Activated B cell treated with CpG ODN at 0.5 μM for 24 hours (primary cell): ENCODE results near the gene HOXB5. TPM values are rescaled to one million over a fixed set of nuclear protein-coding genes. Genes with fewer than 3 reads are reported as not detected.

Experiments used
- ATAC-seq: fragments of 200-7000 bp; cut with Tn5 transposase; one replicate; pipeline ENCODE4 v1.10.0; 2021; ENCODE audit warnings: low read depth, mild to moderate bottlenecking, moderate library complexity
- CTCF ChIA-PET: fragments of 350-600 bp; sonication (Branson Sonifier 250); formaldehyde crosslinking; loops from one replicate; lab custom pipeline; 2021; ENCODE audit warnings: antibody characterized with exemption; lab: Charles Lee
- POLR2A ChIA-PET: fragments of 350-600 bp; sonication (Branson Sonifier 250); formaldehyde crosslinking; loops from one replicate; lab custom pipeline; 2021; ENCODE audit warnings: antibody characterized with exemption; lab: Charles Lee
- DNase-seq: peaks from one replicate; pipeline ENCODE4 v3.0.0; 2022
- H3K27ac Mint-ChIP-seq: one replicate; pipeline ENCODE4 v1.8.0; 2020; ENCODE audit warnings: mixed read lengths
- H3K27me3 Mint-ChIP-seq: one replicate; pipeline ENCODE4 v1.8.0; 2021; ENCODE audit warnings: mixed read lengths
- H3K36me3 Mint-ChIP-seq: one replicate; pipeline ENCODE4 v1.8.0; 2021; ENCODE audit warnings: low read depth, mixed read lengths
- H3K4me1 Mint-ChIP-seq: one replicate; pipeline ENCODE4 v1.8.0; 2021; ENCODE audit warnings: mixed read lengths
- H3K4me3 Mint-ChIP-seq: one replicate; pipeline ENCODE4 v1.8.0; 2020; ENCODE audit warnings: mild to moderate bottlenecking, mixed read lengths
- H3K9me3 Mint-ChIP-seq: one replicate; pipeline ENCODE4 v1.8.0; 2020; ENCODE audit warnings: mixed read lengths
- CTCF ChIP-seq: fragments of 200-600 bp; IDR thresholded peaks from one replicate; pipeline ENCODE4 v1.8.0; 2022; ENCODE audit warnings: antibody characterized with exemption, mild to moderate bottlenecking
- intact Hi-C: fragments of 100-400 bp; cut with micrococcal nuclease; formaldehyde crosslinking; loops from one replicate; pipeline ENCODE4 v1.15.1; 2024
- total RNA-seq: library from RNA; stranded (reverse); gene quantifications from 2 replicates; pipeline ENCODE4 v1.2.3, GENCODE V29; 2022

Gene HOXB5
- total RNA-seq, 1 donor from 2014 or later, result not detected

GRCh38 chr17:48631693-48632578 lies 38.4 kb upstream of the HOXB5 start:
- H3K27ac Mint-ChIP-seq, result no peak overlapping the region

GRCh38 chr17:48630925-48631692 lies 37.5 kb upstream of the HOXB5 start:
- Mint-ChIP-seq H3K27me3 (peaks cover 78% of the 10 kb centered on the region), H3K9me3 (no peaks in the 10 kb centered on the region), H3K36me3 (no peaks in the 10 kb centered on the region), H3K4me1 (peaks cover 9% of the 10 kb centered on the region), H3K27ac (no peak overlapping the region), H3K4me3 (no peak overlapping the region)
- CTCF ChIA-PET, result interaction anchor here (1.6 kb wide), 1 partner anchor 13 kb away, joined by 6 read pairs; no protein-coding TSS in a partner anchor
- POLR2A ChIA-PET, result interaction anchor here (0.6 kb wide), 1 partner anchor 937 kb away, joined by 3 read pairs; the partner anchor contains the start of gene TBKBP1
- intact Hi-C loops, result no loop called here
- ATAC-seq (no peak), DNase-seq (no peak)
- TF ChIP-seq CTCF, result no peak

More at GRCh38 chr17:48631693-48632578, 38.4 kb upstream of the HOXB5 start:
- peaks cover 84% of the 10 kb centered on the region for H3K27me3 Mint-ChIP-seq
- POLR2A ChIA-PET, result interaction anchor here (0.6 kb wide), 1 partner anchor 1051 kb away, joined by 5 read pairs; no protein-coding TSS in a partner anchor
- TF ChIP-seq CTCF, result no peak
- intact Hi-C loops, result no loop called here
- no peak overlapping the region for H3K4me3 Mint-ChIP-seq
- peaks cover 4% of the 10 kb centered on the region for H3K4me1 Mint-ChIP-seq
- no peaks in the 10 kb centered on the region for H3K36me3 Mint-ChIP-seq
- DNase-seq, result peak; percentile 4
- CTCF ChIA-PET, result interaction anchor here (1.6 to 1.7 kb wide), 2 partner anchors 9 to 13 kb away, joined by 6 to 9 read pairs; no protein-coding TSS in a partner anchor
- ATAC-seq, result no peak
- no peaks in the 10 kb centered on the region for H3K9me3 Mint-ChIP-seq

- Mint-ChIP-seq H3K9me3 (no peaks in the 10 kb centered on the region), H3K36me3 (no peaks in the 10 kb centered on the region), H3K4me1 (peaks cover 15% of the 10 kb centered on the region), H3K27ac (no peak overlapping the region), H3K4me3 (no peak overlapping the region), H3K27me3 (peaks cover 73% of the 10 kb centered on the region)
- no peak for ATAC-seq
- TF ChIP-seq CTCF, result no peak
- CTCF ChIA-PET, result interaction anchor here (1.2 kb wide), 1 partner anchor 604 kb away, joined by 3 read pairs; no protein-coding TSS in a partner anchor
- intact Hi-C loops, result no loop called here
- POLR2A ChIA-PET, result interaction anchor here (0.5 kb wide), 1 partner anchor 98 kb away, joined by 4 read pairs; the partner anchor contains the start of gene HOXB13
- DNase-seq, result no peak
These were observed 36.7 kb upstream of the HOXB5 start for GRCh38 chr17:48630009-48630924.

DNA sequence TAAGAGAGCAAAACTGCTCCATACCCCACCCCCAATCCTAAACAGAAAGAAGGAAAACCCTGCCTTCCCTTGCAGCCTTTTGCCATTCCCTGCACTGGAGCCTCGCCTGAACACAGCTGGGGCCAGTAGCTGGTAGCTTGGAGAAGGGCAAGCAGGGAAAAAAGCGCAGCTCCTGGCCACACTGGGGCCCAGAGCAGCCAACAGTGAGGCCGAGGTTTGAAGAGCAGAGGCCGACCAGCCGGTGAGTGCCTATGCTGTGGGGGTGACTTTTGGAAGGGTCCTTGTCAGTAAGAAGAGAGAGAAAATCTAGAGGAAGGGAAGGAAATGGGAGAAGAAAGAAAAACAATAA lies 35.8 kb upstream of the HOXB5 start:
- H3K4me1 Mint-ChIP-seq, result peaks cover 16% of the 10 kb centered on the region
- peaks cover 67% of the 10 kb centered on the region for H3K27me3 Mint-ChIP-seq
- ChIA-PET CTCF (interaction anchor here (1.2 kb wide), 1 partner anchor 603 kb away, joined by 3 read pairs; no protein-coding TSS in a partner anchor), POLR2A (no interaction called here)
- no peaks in the 10 kb centered on the region for H3K36me3 Mint-ChIP-seq
- ATAC-seq (no peak), DNase-seq (no peak)
- no peak overlapping the region for H3K4me3 Mint-ChIP-seq
- intact Hi-C loops, result loop anchor here (5.0 kb wide), 1 partner anchor 123 kb away; no protein-coding TSS in a partner anchor
- no peaks in the 10 kb centered on the region for H3K9me3 Mint-ChIP-seq
- TF ChIP-seq CTCF, result no peak
- H3K27ac Mint-ChIP-seq, result no peak overlapping the region
